GM12878 (cell line): ENCODE measurements around the gene C6orf15. TPM values are rescaled to one million over a fixed set of nuclear protein-coding genes. Genes with fewer than 3 reads are reported as not detected.

Experiments used
- ATAC-seq: fragments of 200-7000 bp; cut with Tn5 transposase; 3 replicates; pipeline ENCODE4 v1.9.1; 2020; ENCODE audit warnings: mild to moderate bottlenecking, moderate library complexity
- BruUV-seq: library from RNA; stranded (reverse); fragments of 400-500 nt; replicated peaks from 2 replicates; lab custom pipeline; 2021; lab: Mats Ljungman, UMichigan
- CTCF ChIA-PET: fragments of 300-600 bp; sonication (Branson Sonifier 250); formaldehyde crosslinking; extraction: SDS; loops from one replicate; lab custom pipeline; 2021; ENCODE audit warnings: inconsistent platforms; lab: Yijun Ruan, JAX
- POLR2A ChIA-PET: fragments of 350-600 bp; formaldehyde crosslinking; extraction: SDS; loops from one replicate; lab custom pipeline; 2021; ENCODE audit warnings: inconsistent platforms; lab: Charles Lee
- RAD21 ChIA-PET: fragments of 300-600 bp; sonication (Branson Sonifier 250); formaldehyde crosslinking; loops from one replicate; lab custom pipeline; 2023; ENCODE audit warnings: antibody characterized with exemption; ENCODE audit not compliant: unreplicated experiment; lab: Charles Lee
- SMC1A ChIA-PET: fragments of 300-600 bp; sonication (Branson Sonifier 250); formaldehyde crosslinking; loops from one replicate; lab custom pipeline; 2023; ENCODE audit not compliant: unreplicated experiment, uncharacterized antibody; lab: Charles Lee
- DNase-seq: peaks from one replicate; pipeline ENCODE4 v3.0.0-alpha.2; 2011; ENCODE audit warnings: low read depth, low spot score
- FAIRE-seq: peaks from 3 replicates; lab custom pipeline; 2011; peaks lifted over from hg19 to GRCh38; lab: Jason Lieb, UNC
- H2AFZ ChIP-seq: 2 replicates; pipeline ENCODE4 v1.6.0; 2011; ENCODE audit warnings: low read depth, low read length, control low read depth; ENCODE audit not compliant: control insufficient read depth
- H3K27ac ChIP-seq: 2 replicates; pipeline ENCODE4 v1.5.1; 2011; ENCODE audit warnings: control low read depth; ENCODE audit not compliant: control insufficient read depth, insufficient read depth
- H3K27me3 ChIP-seq, 2 experiments: replicated peaks in 1 of 2; 2 replicates each; pipeline versions ENCODE4 v1.6.0 to v1.6.1; 2011; ENCODE audit warnings: low read length in 1 of 2; ENCODE audit not compliant: control insufficient read depth in 2 of 2, insufficient read depth in 2 of 2
- H3K36me3 ChIP-seq, 2 experiments: 2 replicates each; pipeline ENCODE4 v1.5.1; 2011; ENCODE audit warnings: low read length in 1 of 2; ENCODE audit not compliant: control insufficient read depth in 2 of 2, insufficient read depth in 2 of 2
- H3K4me1 ChIP-seq: 2 replicates; pipeline ENCODE4 v1.6.1; 2011; ENCODE audit warnings: mild to moderate bottlenecking, low read length, moderate library complexity, mixed read lengths; ENCODE audit not compliant: control insufficient read depth, insufficient read depth
- H3K4me2 ChIP-seq: 2 replicates; pipeline ENCODE4 v1.6.0; 2011; ENCODE audit warnings: control low read depth; ENCODE audit not compliant: control insufficient read depth, insufficient read depth
- H3K4me3 ChIP-seq: fragments of 200-600 bp; sonication (generic); 2 replicates; pipeline ENCODE4 v1.5.1; 2016
- H3K79me2 ChIP-seq: 2 replicates; pipeline ENCODE4 v1.6.0; 2011; ENCODE audit warnings: low read length; ENCODE audit not compliant: control insufficient read depth, insufficient read depth
- H3K9ac ChIP-seq: 2 replicates; pipeline ENCODE4 v1.8.0; 2011; ENCODE audit warnings: low read length, control low read depth, mixed read lengths; ENCODE audit not compliant: control insufficient read depth, insufficient read depth
- H3K9me3 ChIP-seq: replicated peaks from 3 replicates; pipeline ENCODE4 v1.5.1; 2011; ENCODE audit warnings: mild to moderate bottlenecking, low read length; ENCODE audit not compliant: control insufficient read depth, insufficient read depth
- H4K20me1 ChIP-seq: 2 replicates; pipeline ENCODE4 v1.6.0; 2011; ENCODE audit not compliant: control insufficient read depth, insufficient read depth
- CBFB ChIP-seq: IDR thresholded peaks from 2 replicates; pipeline ENCODE4 v1.6.1; 2016; ENCODE audit warnings: antibody characterized with exemption, low read depth
- CBX5 ChIP-seq: sonication (generic); IDR thresholded peaks from 2 replicates; pipeline ENCODE4 v1.6.1; 2016; ENCODE audit warnings: low read depth, moderate library complexity, mild to moderate bottlenecking, inconsistent platforms
- CHD1 ChIP-seq: IDR thresholded peaks from 2 replicates; pipeline ENCODE4 v1.6.1; 2012; ENCODE audit warnings: low read depth, low read length, improper control_type of control experiment
- CREM ChIP-seq: IDR thresholded peaks from 2 replicates; pipeline ENCODE4 v1.6.1; 2014; ENCODE audit warnings: antibody characterized with exemption, low read depth
- HDAC6 ChIP-seq: fragments of 200-600 bp; sonication (generic); IDR thresholded peaks from one replicate; pipeline ENCODE4 v1.8.0; 2017; ENCODE audit warnings: antibody characterized with exemption; ENCODE audit not compliant: unreplicated experiment
- IKZF2 ChIP-seq, 2 experiments: fragments of 450-650 bp; IDR thresholded peaks; 2 replicates each; pipeline ENCODE4 v1.6.1; 2017; ENCODE audit warnings: mild to moderate bottlenecking in 2 of 2, moderate library complexity in 2 of 2
- LARP7 ChIP-seq: fragments of 450-650 bp; IDR thresholded peaks from 2 replicates; pipeline ENCODE4 v1.6.1; 2017; ENCODE audit warnings: mild to moderate bottlenecking
- MTA3 ChIP-seq: IDR thresholded peaks from 2 replicates; pipeline ENCODE4 v1.6.1; 2012; ENCODE audit warnings: low read length, inconsistent platforms, borderline replicate concordance
- RBBP5 ChIP-seq: fragments of 200-600 bp; sonication (generic); conservative IDR thresholded peaks from 2 replicates; pipeline ENCODE4 v1.6.1; 2016
- SUPT20H ChIP-seq: IDR thresholded peaks from 2 replicates; pipeline ENCODE4 v1.6.1; 2011; ENCODE audit warnings: low read depth, mild to moderate bottlenecking, low read length, moderate library complexity, borderline replicate concordance; ENCODE audit not compliant: control insufficient read depth
- USF1 ChIP-seq: IDR thresholded peaks from 2 replicates; pipeline ENCODE4 v1.6.1; 2011; ENCODE audit warnings: borderline replicate concordance, low read depth, mild to moderate bottlenecking, moderate library complexity, mixed read lengths, low read length; ENCODE audit not compliant: insufficient read depth; ENCODE audit errors: extremely low read length
- ZBTB11 ChIP-seq: fragments of 450-650 bp; formaldehyde crosslinking; IDR thresholded peaks from 2 replicates; pipeline ENCODE4 v1.5.0; 2022; ENCODE audit warnings: mild to moderate bottlenecking, missing genetic modification characterization
- ZNF622 ChIP-seq: fragments of 450-650 bp; IDR thresholded peaks from 2 replicates; pipeline ENCODE4 v1.6.1; 2017; ENCODE audit warnings: mild to moderate bottlenecking, inconsistent platforms
- ZZZ3 ChIP-seq: IDR thresholded peaks from 2 replicates; pipeline ENCODE4 v1.6.1; 2011; ENCODE audit warnings: low read depth; ENCODE audit not compliant: control insufficient read depth, insufficient read length
- WGBS: methylation state at CpG from one replicate; pipeline ENCODE4 v1.1.6; 2016; ENCODE audit warnings: low lambda C conversion rate; ENCODE audit not compliant: insufficient replicate concordance, insufficient coverage; ENCODE audit errors: missing lambda C conversion rate; 5-methylcytosine and 5-hydroxymethylcytosine counted together
- in situ Hi-C: fragments of 300-500 bp; cut with MboI; formaldehyde crosslinking; loops from 9 replicates; pipeline ENCODE4 v1.14.3; 2018; ENCODE audit warnings: mixed read lengths
- intact Hi-C: fragments of 100-400 bp; cut with micrococcal nuclease; formaldehyde crosslinking; loops from one replicate; pipeline ENCODE4 v1.14.2; 2022; ENCODE audit not compliant: unreplicated experiment
- polyA plus RNA-seq, 11 experiments: library from polyadenylated mRNA; depleted of rRNA in 4 of 11; unstranded in 6 of 11; stranded (reverse) in 5 of 11; fragments of >200 nt; fragmentation: Nextera tagmentation in 4 of 11; fragmentation: Illumina TruSeq in 1 of 11; extraction: Ambion mirVana in 4 of 11; extraction: Trizol in 1 of 11; gene quantifications; 1 replicate in 1 of 11; 2 replicates in 10 of 11; pipeline versions ENCODE4 v1.2.1 to v1.2.3, GENCODE V29; 2011 to 2016; ENCODE audit warnings: inconsistent platforms in 2 of 11, missing spikeins in 2 of 11, low read depth in 1 of 11
- total RNA-seq, 4 experiments: library from RNA; depleted of rRNA in 3 of 4; stranded (reverse); fragments of >200 nt in 3 of 4; fragmentation: Illumina TruSeq in 1 of 4; extraction: Trizol in 1 of 4; gene quantifications; 2 replicates each; pipeline versions ENCODE4 v1.2.1 to v1.2.3, GENCODE V29; 2013 to 2021

The C6orf15 gene
- total and polyA plus RNA-seq, 10 of the 15 experiments (the other 5 are each of a cell fraction or from before 2014, with no cell fraction given): not detected

- ChIA-PET RAD21 (no interaction called here), CTCF (interaction anchor here (1.5 to 1.8 kb wide), 2 partner anchors 9 to 96 kb away, joined by 4 to 8 read pairs; no protein-coding TSS in a partner anchor), SMC1A (interaction anchor here (1.2 kb wide), 1 partner anchor 37 kb away, joined by 3 read pairs; no protein-coding TSS in a partner anchor), POLR2A (no interaction called here)
- in situ Hi-C loops: loop anchor here (10.0 kb wide), 1 partner anchor 632 kb away; no protein-coding TSS in a partner anchor
- DNase-seq (no peak), ATAC-seq (no peak), FAIRE-seq (no peak)
- no peak overlapping the region for H3K9ac ChIP-seq
- H2AFZ ChIP-seq: no peak overlapping the region
- H3K27me3 ChIP-seq: peaks cover 0 to 2% of the 10 kb centered on the region in 2 experiments; a peak in 2 of 4 replicates
- intact Hi-C loops: no loop called here
- TF ChIP-seq ZNF622: no peak
- TF ChIP-seq SUPT20H: no peak
- TF ChIP-seq RBBP5: no peak
- no peak for TF ChIP-seq CHD1
- no peak for TF ChIP-seq HDAC6
- no peak for TF ChIP-seq CREM
- TF ChIP-seq CBX5: no peak
- no peak for TF ChIP-seq ZZZ3
- no peak for TF ChIP-seq ZBTB11 (CRISPR knock-in tag)
- no peak for TF ChIP-seq CBFB
- no peak for TF ChIP-seq MTA3
- no peak for TF ChIP-seq IKZF2 (IDR thresholded peaks at IDR 0.05)
- TF ChIP-seq USF1: no peak
- TF ChIP-seq LARP7: no peak
- H3K9me3 ChIP-seq: no peaks in the 10 kb centered on the region
- H3K36me3 ChIP-seq: no peaks in the 10 kb centered on the region
- H3K4me2 ChIP-seq: no peak overlapping the region
- no peak overlapping the region for H3K27ac ChIP-seq
- BruUV-seq: no TSS peak
- no peaks in the 10 kb centered on the region for H4K20me1 ChIP-seq
- H3K79me2 ChIP-seq: no peaks in the 10 kb centered on the region
- no peaks in the 10 kb centered on the region for H3K4me1 ChIP-seq
- H3K4me3 ChIP-seq: no peak overlapping the region
- WGBS: 36% methylated on average over 5 of the region's 5 CpGs
Observed at GRCh38 chr6:31096656-31097055, 15.7 kb downstream of the C6orf15 start.
